ENCODE data around the gene SPATA6. TPM values are rescaled to one million over a fixed set of nuclear protein-coding genes. Genes with fewer than 3 reads are reported as not detected.
"Not testable (repeated sequence)": the region's sequence is repeated elsewhere in the genome, so short reads cannot be mapped to it uniquely, and the experiment has no call there.

SPATA6 gene
- total RNA-seq, 4 donors from 2014 or later = 12.4 to 21.9 (median 17.5) TPM

GRCh38 chr1:48442864-48443619, 29.0 kb downstream of the SPATA6 start:
- no peaks in the 10 kb centered on the region for H3K27me3 ChIP-seq
- no peaks in the 10 kb centered on the region for H3K4me1 ChIP-seq
- intact Hi-C loops (cut with DNase I) = no loop called here
- no peak overlapping the region for H3K27ac ChIP-seq (replicated peaks in 1 of 4)
- H3K36me3 ChIP-seq = peaks cover 8 to 19% (median 9%) of the 10 kb centered on the region in 4 donors
- no peak for DNase-seq (ENCODE audit: extremely low spot score)
- peaks cover 0 to 4% (median 0%) of the 10 kb centered on the region in 4 donors for H3K9me3 ChIP-seq
- no peak overlapping the region for H3K4me3 ChIP-seq
- 88% methylated on average over 6 of the region's 6 CpGs for WGBS
- no peak for TF ChIP-seq CTCF (IDR thresholded peaks at IDR 0.05)
- TF ChIP-seq EP300 (IDR thresholded peaks at IDR 0.05) = no peak
- no peak for TF ChIP-seq POLR2A (IDR thresholded peaks at IDR 0.05; ENCODE audit: low read depth)
- no peak for TF ChIP-seq POLR2AphosphoS5 (IDR thresholded peaks at IDR 0.05)

GRCh38 chr1:48440786-48441185, 31.2 kb downstream of the SPATA6 start:
- H3K9me3 ChIP-seq; DNase-seq (ENCODE audit: extremely low spot score); H3K27ac ChIP-seq (replicated peaks in 1 of 4); H3K4me3 ChIP-seq; H3K36me3 ChIP-seq; intact Hi-C loops (cut with DNase I); H3K27me3 ChIP-seq; H3K4me1 ChIP-seq: not testable (repeated sequence)
- 95% methylated on average over 3 of the region's 3 CpGs for WGBS

- intact Hi-C loops (cut with DNase I) = no loop called here
Measured at GRCh38 chr1:48439380-48439779, 32.6 kb downstream of the SPATA6 start.

GRCh38 chr1:48437379-48437778, 34.6 kb downstream of the SPATA6 start:
- intact Hi-C loops (cut with DNase I) = not testable (repeated sequence)

More at GRCh38 chr1:48439380-48439779, 32.6 kb downstream of the SPATA6 start:
- Histone ChIP-seq H3K4me3 (no peak overlapping the region), H3K36me3 (peaks cover 4 to 14% (median 4%) of the 10 kb centered on the region in 4 donors), H3K4me1 (no peaks in the 10 kb centered on the region), H3K9me3 (peaks cover 0 to 4% (median 0%) of the 10 kb centered on the region in 4 donors), H3K27ac (replicated peaks in 1 of 4) (no peak overlapping the region), H3K27me3 (no peaks in the 10 kb centered on the region)
- TF ChIP-seq EP300 (IDR thresholded peaks at IDR 0.05) (no peak), POLR2AphosphoS5 (IDR thresholded peaks at IDR 0.05) (no peak), CTCF (IDR thresholded peaks at IDR 0.05) (no peak), POLR2A (IDR thresholded peaks at IDR 0.05; ENCODE audit: low read depth) (no peak)
- 93% methylated on average over 9 of the region's 9 CpGs for WGBS
- DNase-seq (ENCODE audit: extremely low spot score) = no peak

GRCh38 chr1:48435312-48436002, 36.5 kb downstream of the SPATA6 start:
- WGBS = 97% methylated on average over 29 of the region's 29 CpGs
- H3K9me3 ChIP-seq; intact Hi-C loops (cut with DNase I); H3K27me3 ChIP-seq; DNase-seq (ENCODE audit: extremely low spot score); H3K4me1 ChIP-seq; H3K27ac ChIP-seq (replicated peaks in 1 of 4); H3K4me3 ChIP-seq: not testable (repeated sequence)
- peaks cover 0 to 14% (median 0%) of the 10 kb centered on the region in 4 donors for H3K36me3 ChIP-seq

More at GRCh38 chr1:48437379-48437778, 34.6 kb downstream of the SPATA6 start:
- H3K36me3 ChIP-seq = peaks cover 0 to 14% (median 0%) of the 10 kb centered on the region in 4 donors
- not testable (repeated sequence) for H3K4me1 ChIP-seq; H3K27ac ChIP-seq (replicated peaks in 1 of 4); H3K4me3 ChIP-seq; DNase-seq (ENCODE audit: extremely low spot score); H3K9me3 ChIP-seq; H3K27me3 ChIP-seq

GRCh38 chr1:48430832-48431231, 41.2 kb downstream of the SPATA6 start:
- TF ChIP-seq EP300 (IDR thresholded peaks at IDR 0.05) = no peak
- no peak for TF ChIP-seq CTCF (IDR thresholded peaks at IDR 0.05)
- TF ChIP-seq POLR2A (IDR thresholded peaks at IDR 0.05; ENCODE audit: low read depth) = no peak
- Histone ChIP-seq H3K9me3 (no peaks in the 10 kb centered on the region), H3K27ac (replicated peaks in 1 of 4) (no peak overlapping the region), H3K4me1 (peaks cover 0 to 8% (median 2%) of the 10 kb centered on the region in 4 donors), H3K27me3 (no peaks in the 10 kb centered on the region), H3K36me3 (peaks cover 0 to 11% (median 0%) of the 10 kb centered on the region in 4 donors), H3K4me3 (no peak overlapping the region)
- no peak for DNase-seq (ENCODE audit: extremely low spot score)
- intact Hi-C loops (cut with DNase I) = no loop called here
- 95% methylated on average over 1 of the region's 1 CpG for WGBS

All from esophagus muscularis mucosa (tissue), 4 donors.